ENCODE data around the gene POGLUT2.

Gene POGLUT2

GRCh38 chr13:102798581-102799425, at the start of gene POGLUT2, which contains the start of gene BIVM:
POGLUT2 (minus strand) TSS chr13:102798976; CDS start chr13:102798670, 306 bp downstream.
BIVM (plus strand) TSS chr13:102799119; CDS start chr13:102807268, 8,149 bp downstream.
- peak within 1 kb of the TSS; percentile 95 for H3K4me3 ChIP-seq (ENCODE audit: low read depth, low read length)
- DNase-seq (ENCODE audit: low read depth): peak; percentile 97
- no peak for TF ChIP-seq CTCF (conservative IDR thresholded peaks at IDR 0.05; ENCODE audit: low read depth, low read length)

DNA sequence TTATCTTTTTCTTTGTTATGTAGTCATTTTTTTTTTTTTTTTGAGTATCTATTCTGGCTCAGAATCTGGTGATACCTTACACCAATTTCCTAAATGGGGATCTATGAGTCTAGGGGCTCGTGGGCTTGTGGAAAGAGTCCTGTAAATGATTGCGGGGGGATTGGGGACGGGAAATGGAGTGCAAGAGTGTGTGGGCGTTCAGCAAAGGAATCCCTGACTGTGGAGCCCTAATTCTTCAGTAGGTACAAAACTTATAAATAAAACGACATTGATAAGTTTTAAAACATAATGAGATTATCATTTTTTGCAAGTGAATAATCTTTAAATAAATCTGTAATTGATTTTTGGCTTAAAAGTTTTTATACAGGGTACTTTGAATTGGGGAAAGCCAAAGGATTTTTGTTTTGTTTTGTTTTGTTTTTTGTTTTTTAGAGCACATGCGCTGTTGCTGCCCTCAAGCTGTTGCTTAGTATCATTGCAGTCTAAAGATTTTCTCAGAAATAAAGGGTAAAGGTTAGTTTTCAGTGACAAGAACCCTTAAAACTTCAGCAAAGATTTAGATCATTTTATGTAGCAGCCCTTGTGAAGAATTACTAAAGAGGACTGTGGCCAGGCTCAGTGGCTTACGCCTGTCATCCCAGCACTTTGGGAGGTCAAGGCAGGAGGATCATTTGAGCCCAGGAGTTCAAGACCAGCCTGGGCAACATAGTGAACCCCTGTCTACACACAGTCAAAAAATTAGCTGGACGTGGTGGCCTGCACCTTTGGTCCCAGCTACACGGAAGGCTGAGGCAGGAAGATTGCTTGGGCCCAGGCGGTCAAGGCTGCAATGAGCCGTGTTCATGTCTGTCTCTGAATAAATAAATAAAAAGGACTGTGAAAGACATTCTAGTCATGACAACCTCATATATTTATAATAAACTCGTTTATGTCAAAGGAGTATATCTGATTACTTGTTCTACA, 48.8 kb upstream of the POGLUT2 start:
- peak overlapping the region; percentile 94 for H3K4me3 ChIP-seq (ENCODE audit: low read depth, low read length)
- TF ChIP-seq CTCF (conservative IDR thresholded peaks at IDR 0.05; ENCODE audit: low read depth, low read length): peak; percentile 75
- DNase-seq (ENCODE audit: low read depth): peak; percentile 71

GRCh38 chr13:102846261-102847015, 47.7 kb upstream of the POGLUT2 start:
- DNase-seq (ENCODE audit: low read depth): peak; percentile 52
- H3K4me3 ChIP-seq (ENCODE audit: low read depth, low read length): peak overlapping the region; percentile 94
- TF ChIP-seq CTCF (conservative IDR thresholded peaks at IDR 0.05; ENCODE audit: low read depth, low read length): no peak

DNA sequence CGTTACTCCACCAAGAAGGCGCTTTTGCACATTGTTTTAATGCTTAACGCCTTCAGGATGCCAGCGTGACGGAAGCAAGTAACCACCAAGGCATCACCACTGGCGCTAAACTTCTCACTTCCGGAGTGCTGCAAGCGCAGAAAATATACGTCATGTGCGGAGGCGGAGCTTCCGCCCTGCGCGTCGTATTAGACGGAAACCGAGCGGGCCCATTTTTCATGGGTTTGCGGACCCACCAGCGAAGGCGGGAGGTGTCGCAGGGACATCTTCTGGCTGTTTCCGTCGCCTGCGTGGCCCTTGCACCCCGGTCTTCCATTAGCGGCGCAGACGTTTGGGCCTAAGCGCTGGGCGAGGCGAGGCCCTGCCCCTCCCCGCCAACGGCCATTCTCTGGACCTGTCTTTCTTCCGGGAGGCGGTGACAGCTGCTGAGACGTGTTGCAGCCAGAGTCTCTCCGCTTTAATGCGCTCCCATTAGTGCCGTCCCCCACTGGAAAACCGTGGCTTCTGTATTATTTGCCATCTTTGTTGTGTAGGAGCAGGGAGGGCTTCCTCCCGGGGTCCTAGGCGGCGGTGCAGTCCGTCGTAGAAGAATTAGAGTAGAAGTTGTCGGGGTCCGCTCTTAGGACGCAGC, 47.0 kb upstream of the POGLUT2 start, which contains the start of gene ERCC5:
TSS of gene ERCC5 (plus strand) at position 403 of the 631 bp plus-strand sequence. CDS start 235 bp downstream, outside the sequence.
- no peak for TF ChIP-seq CTCF (conservative IDR thresholded peaks at IDR 0.05; ENCODE audit: low read depth, low read length)
- DNase-seq (ENCODE audit: low read depth): peak; percentile 96
- peak within 1 kb of the TSS; percentile 94 for H3K4me3 ChIP-seq (ENCODE audit: low read depth, low read length)

- no peak for TF ChIP-seq CTCF (conservative IDR thresholded peaks at IDR 0.05; ENCODE audit: low read depth, low read length)
- peak overlapping the region; percentile 94 for H3K4me3 ChIP-seq (ENCODE audit: low read depth, low read length)
These were observed 46.5 kb upstream of the POGLUT2 start for GRCh38 chr13:102845289-102845629.

GRCh38 chr13:102839462-102839861, 40.7 kb upstream of the POGLUT2 start:
- no peak overlapping the region for H3K4me3 ChIP-seq (ENCODE audit: low read depth, low read length)
- no peak for DNase-seq (ENCODE audit: low read depth)
- no peak for TF ChIP-seq CTCF (conservative IDR thresholded peaks at IDR 0.05; ENCODE audit: low read depth, low read length)

More at GRCh38 chr13:102845289-102845629, 46.5 kb upstream of the POGLUT2 start:
- no peak for DNase-seq (ENCODE audit: low read depth)
